K562 (cell line): ENCODE results near the gene SLC35A4. TPM values are rescaled to one million over a fixed set of nuclear protein-coding genes. Genes with fewer than 3 reads are reported as not detected.

ENCODE experiments used
- ATAC-seq: fragments of 200-7000 bp; cut with Tn5 transposase; 3 replicates; pipeline ENCODE4 v1.9.1; 2020; ENCODE audit warnings: moderate library complexity
- BruUV-seq: library from RNA; stranded (reverse); fragments of 400-500 nt; replicated peaks from 2 replicates; lab custom pipeline; 2021; lab: Mats Ljungman, UMichigan
- CTCF ChIA-PET: fragments of 300-600 bp; formaldehyde crosslinking; extraction: SDS; loops from one replicate; lab custom pipeline; 2021; ENCODE audit warnings: low intra/inter-chr PET ratio; lab: Yijun Ruan, JAX
- POLR2A ChIA-PET: fragments of 300-600, 350-650 bp; sonication (Branson Sonifier 250); formaldehyde crosslinking; extraction: SDS; loops from one replicate; lab custom pipeline; 2021; ENCODE audit warnings: antibody characterized with exemption, inconsistent platforms; lab: Yijun Ruan, JAX
- DNase-seq, 4 experiments: peaks; one replicate each; pipeline versions ENCODE4 v3.0.0 to v3.0.0-alpha.2; 2011 to 2018; ENCODE audit warnings: low spot score in 3 of 4, mixed read lengths in 3 of 4; ENCODE audit errors: extremely low read depth in 1 of 4
- FAIRE-seq: peaks from 2 replicates; lab custom pipeline; 2011; peaks lifted over from hg19 to GRCh38; lab: Jason Lieb, UNC
- H2AFZ ChIP-seq: 2 replicates; pipeline ENCODE4 v1.6.0; 2011; ENCODE audit warnings: low read depth, low read length, control low read depth, inconsistent platforms
- H3K27ac ChIP-seq: fragments of 200-600 bp; 3 replicates; pipeline ENCODE4 v1.8.0; 2011; ENCODE audit warnings: low read depth, mild to moderate bottlenecking, control low read depth, inconsistent platforms, low read length, moderate library complexity, mixed read lengths; ENCODE audit errors: extremely low read depth
- H3K27me3 ChIP-seq, 2 experiments: fragments of 300-600 bp in 1 of 2; 2 replicates in 1 of 2; 3 replicates in 1 of 2; pipeline versions ENCODE4 v1.6.0 to v1.8.0; 2011; ENCODE audit warnings: inconsistent platforms in 2 of 2, low read length in 2 of 2, mild to moderate bottlenecking in 1 of 2, mixed read lengths in 1 of 2, moderate library complexity in 1 of 2; ENCODE audit not compliant: control insufficient read depth in 2 of 2, insufficient read depth in 2 of 2
- H3K36me3 ChIP-seq: fragments of 300-600 bp; 3 replicates; pipeline ENCODE4 v1.8.0; 2011; ENCODE audit warnings: mild to moderate bottlenecking, low read length, inconsistent platforms; ENCODE audit not compliant: control insufficient read depth, insufficient read depth
- H3K4me1 ChIP-seq, 2 experiments: fragments of 200-600 bp in 1 of 2; replicated peaks in 1 of 2; 2 replicates in 1 of 2; 3 replicates in 1 of 2; pipeline versions ENCODE4 v1.5.1 to v1.8.0; 2011; ENCODE audit warnings: inconsistent platforms in 2 of 2, low read length in 2 of 2, mild to moderate bottlenecking in 1 of 2, mixed read lengths in 1 of 2, moderate library complexity in 1 of 2; ENCODE audit not compliant: control insufficient read depth in 2 of 2, insufficient read depth in 2 of 2
- H3K4me2 ChIP-seq: 2 replicates; pipeline ENCODE4 v1.6.1; 2011; ENCODE audit warnings: low read length, control low read depth, inconsistent platforms, mixed read lengths; ENCODE audit not compliant: insufficient read depth
- H3K4me3 ChIP-seq: fragments of 200-600 bp; sonication (generic), shearing (Covaris generic); 2 replicates; pipeline ENCODE4 v1.5.1; 2016; ENCODE audit warnings: control low read depth, inconsistent platforms
- H3K79me2 ChIP-seq: fragments of 200-600 bp; 3 replicates; pipeline ENCODE4 v1.8.0; 2011; ENCODE audit warnings: low read length, inconsistent platforms; ENCODE audit not compliant: control insufficient read depth, insufficient read depth
- H3K9ac ChIP-seq, 2 experiments: 2 replicates each; pipeline versions ENCODE4 v1.6.0 to v1.6.1; 2011; ENCODE audit warnings: low read depth in 2 of 2, low read length in 2 of 2, control low read depth in 1 of 2, inconsistent platforms in 1 of 2, mild to moderate bottlenecking in 1 of 2, mixed read lengths in 1 of 2; ENCODE audit not compliant: insufficient read depth in 1 of 2
- H3K9me1 ChIP-seq: one replicate; pipeline ENCODE4 v1.6.0; 2011; ENCODE audit warnings: inconsistent platforms, mild to moderate bottlenecking, low read length, moderate library complexity; ENCODE audit not compliant: control insufficient read depth, insufficient read depth
- H3K9me3 ChIP-seq: replicated peaks from 2 replicates; pipeline ENCODE4 v1.5.1; 2011; ENCODE audit warnings: low read depth, low read length, inconsistent platforms; ENCODE audit not compliant: control insufficient read depth, insufficient read depth
- H4K20me1 ChIP-seq: replicated peaks from 2 replicates; pipeline ENCODE4 v1.6.1; 2011; ENCODE audit warnings: low read length, inconsistent platforms, mixed read lengths; ENCODE audit not compliant: control insufficient read depth, insufficient read depth
- ATF7 ChIP-seq: fragments of 450-650 bp; IDR thresholded peaks from 2 replicates; pipeline ENCODE4 v1.7.1; 2014; ENCODE audit warnings: mild to moderate bottlenecking, moderate library complexity
- BRCA1 ChIP-seq, 2 experiments: fragments of 450-650 bp in 1 of 2; sonication (generic) in 1 of 2; formaldehyde crosslinking in 1 of 2; IDR thresholded peaks; 2 replicates each; pipeline versions ENCODE4 v1.5.0 to v1.6.1; 2017 to 2020; ENCODE audit warnings: mild to moderate bottlenecking in 1 of 2, missing genetic modification reagents in 1 of 2
- ESRRB ChIP-seq: fragments of 250-450 bp; sonication (Bioruptor Pico); IDR thresholded peaks from 2 replicates; pipeline ENCODE4 v1.5.0; 2020; ENCODE audit warnings: mild to moderate bottlenecking, moderate library complexity, borderline replicate concordance
- MYNN ChIP-seq, 2 experiments: sonication (generic); formaldehyde crosslinking in 1 of 2; IDR thresholded peaks; 2 replicates each; pipeline versions ENCODE4 v1.5.0 to v1.6.1; 2016 to 2020; ENCODE audit warnings: antibody characterized with exemption in 1 of 2, missing genetic modification reagents in 1 of 2
- POLR2A ChIP-seq: fragments of 450-650 bp; conservative IDR thresholded peaks from 2 replicates; pipeline ENCODE4 v1.6.1; 2016
- RBFOX2 ChIP-seq: fragments of 200-400 bp; formaldehyde crosslinking; IDR thresholded peaks from 2 replicates; pipeline ENCODE4 v1.6.1; 2017; ENCODE audit warnings: low read depth, mild to moderate bottlenecking, low read length, moderate library complexity
- WGBS: fragments of 100-300 bp; shearing (Covaris generic); methylation state at CpG from one replicate; pipeline ENCODE4 v1.1.6; 2016; ENCODE audit warnings: low coverage, mixed read lengths; ENCODE audit not compliant: insufficient coverage; ENCODE audit errors: missing lambda C conversion rate; 5-methylcytosine and 5-hydroxymethylcytosine counted together
- in situ Hi-C: fragments of 300-500 bp; cut with MboI; formaldehyde crosslinking; loops from 4 replicates; pipeline ENCODE4 v1.15.0; 2018; ENCODE audit warnings: inconsistent platforms, mixed read lengths
- intact Hi-C: fragments of 100-400 bp; cut with micrococcal nuclease; formaldehyde crosslinking; loops from 2 replicates; pipeline ENCODE4 v1.14.2; 2022
- polyA plus RNA-seq, 8 experiments: library from polyadenylated mRNA; depleted of rRNA in 4 of 8; stranded (reverse) in 5 of 8; unstranded in 3 of 8; fragments of >200 nt; fragmentation: Nextera tagmentation in 2 of 8; fragmentation: Illumina TruSeq in 1 of 8; extraction: Ambion mirVana in 2 of 8; extraction: Trizol in 1 of 8; gene quantifications; 2 replicates each; pipeline versions ENCODE4 v1.2.1 to v1.2.3, GENCODE V29; 2011 to 2014; ENCODE audit warnings: inconsistent platforms in 1 of 8, missing spikeins in 1 of 8
- total RNA-seq, 7 experiments: library from RNA; depleted of rRNA in 6 of 7; stranded (reverse); fragments of >200 nt in 6 of 7; fragmentation: Illumina TruSeq in 2 of 7; extraction: Trizol in 2 of 7; gene quantifications; 2 replicates each; pipeline versions ENCODE4 v1.2.1 to v1.2.3, GENCODE V29; 2011 to 2021; ENCODE audit warnings: low replicate concordance in 1 of 7
- TF ChIP-seq, protein P1 (sequence below): fragments of 250-450 bp; sonication (Bioruptor Pico); IDR thresholded peaks from 2 replicates; pipeline ENCODE4 v1.5.0; 2021; ENCODE audit warnings: mild to moderate bottlenecking, moderate library complexity

SLC35A4 gene
- total and polyA plus RNA-seq, 9 of the 15 experiments (the other 6 are each of a cell fraction or from before 2014, with no cell fraction given), result 21.8 to 171 (median 42.5) TPM

DNA sequence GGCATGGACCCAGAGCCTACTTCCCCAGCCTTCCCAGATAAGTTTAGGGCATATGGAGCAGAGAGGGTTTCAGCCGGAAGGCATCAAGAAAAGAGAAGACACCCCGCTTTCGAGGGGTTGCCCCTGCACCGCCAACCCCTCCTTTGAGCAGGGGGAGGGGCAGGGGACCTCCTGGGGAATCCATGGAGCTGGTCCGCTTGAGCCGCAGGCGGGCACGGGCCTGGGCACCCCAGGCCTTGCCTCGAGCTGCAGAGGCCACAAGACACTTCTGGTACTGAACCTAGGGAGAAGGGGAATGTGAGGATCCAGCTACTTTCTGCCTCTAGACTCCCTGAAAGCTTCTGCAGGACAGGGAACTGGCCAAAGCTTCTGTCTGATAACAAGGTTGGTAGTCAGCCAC is 6.1 kb upstream of the SLC35A4 start:
- Histone ChIP-seq H3K27me3 (no peaks in the 10 kb centered on the region), H3K4me3 (no peak overlapping the region), H4K20me1 (0 out of 2 replicates have a peak, but pooled peaks cover 5% of the 10 kb centered on the region), H3K9me1 (no peaks in the 10 kb centered on the region), H3K79me2 (peaks cover 43% of the 10 kb centered on the region), H3K9ac (peak overlapping the region in 1 of 2 experiments; percentile 61; a peak in 2 of 4 replicates)
- intact Hi-C loops, result loop anchor here (5.0 to 10.0 kb wide), 4 partner anchors 156 to 384 kb away; partner anchors contain the start of genes ANKHD1 and CYSTM1
- ATAC-seq, result no peak
- FAIRE-seq, result no peak
- TF ChIP-seq ATF7, result no peak
- TF ChIP-seq POLR2A, result no peak
- TF ChIP-seq MYNN (IDR thresholded peaks at IDR 0.05), result no peak
- no peak for TF ChIP-seq MYNN (CRISPR knock-in tag; IDR thresholded peaks at IDR 0.05)
- no peak for TF ChIP-seq BRCA1 (IDR thresholded peaks at IDR 0.05)
- no peak for TF ChIP-seq BRCA1 (CRISPR knock-in tag; IDR thresholded peaks at IDR 0.05)
- TF ChIP-seq, protein P1, sequence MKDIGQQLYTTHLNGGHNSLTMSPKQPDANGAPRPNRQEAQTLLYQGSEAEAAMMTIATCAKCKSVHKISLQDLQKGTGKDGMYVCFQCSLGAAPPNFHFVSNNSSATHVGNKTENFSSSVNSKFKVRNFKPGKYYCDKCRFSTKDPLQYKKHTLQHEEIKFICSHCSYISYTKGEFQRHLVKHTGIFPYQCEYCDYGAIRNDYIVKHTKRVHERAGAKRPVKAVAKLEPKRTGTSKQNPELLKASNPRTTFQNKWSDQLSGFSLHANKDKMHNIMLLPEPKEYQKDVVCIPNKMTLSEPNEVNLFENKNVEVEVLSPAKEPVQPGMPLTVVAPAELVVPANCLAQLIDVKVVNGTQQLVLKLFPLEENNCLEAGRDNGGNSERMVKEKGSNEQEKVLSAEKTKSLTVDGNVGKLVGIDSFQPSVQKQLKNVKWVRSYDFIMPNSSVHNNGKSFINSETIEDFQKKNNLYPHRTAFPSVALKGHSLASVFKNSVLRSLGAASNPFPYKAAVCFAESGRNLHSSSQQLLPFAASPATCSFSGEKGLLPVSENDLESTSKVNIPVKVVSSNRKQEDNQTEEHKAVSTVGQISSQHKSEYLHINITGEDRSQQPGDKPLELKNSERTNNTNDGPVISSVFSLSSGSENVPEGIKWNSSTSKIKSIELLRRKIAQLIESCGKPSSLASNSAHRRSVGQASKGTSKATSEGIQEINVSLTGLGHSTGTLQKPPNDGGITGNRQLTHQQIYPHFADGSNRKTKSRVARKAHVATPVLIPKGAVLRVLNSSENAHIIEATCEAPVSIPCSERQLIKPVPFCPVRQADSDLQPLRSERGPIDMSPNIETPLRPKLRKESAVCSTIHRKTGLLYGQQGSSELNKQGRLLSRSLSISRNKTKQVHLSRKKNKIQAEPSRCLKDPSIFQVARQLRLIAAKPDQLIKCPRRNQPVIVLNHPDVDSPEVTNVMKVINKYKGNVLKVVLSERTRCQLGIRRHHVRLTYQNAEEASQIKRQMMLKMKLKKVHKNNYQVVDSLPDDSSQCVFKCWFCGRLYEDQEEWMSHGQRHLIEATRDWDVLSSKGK (CRISPR knock-in tag), result no peak
- no peak for TF ChIP-seq ESRRB (CRISPR knock-in tag)
- TF ChIP-seq RBFOX2, result no peak
- TF ChIP-seq, all 486 proteins: peak for 0
- Histone ChIP-seq H2AFZ (no peak overlapping the region), H3K4me1 (peaks cover 27 to 31% of the 10 kb centered on the region in 2 experiments), H3K4me2 (no peak overlapping the region), H3K27ac (no peak overlapping the region), H3K36me3 (peaks cover 24% of the 10 kb centered on the region; the same call in 2 of the 3 replicates), H3K9me3 (no peaks in the 10 kb centered on the region)
- no TSS peak for BruUV-seq
- in situ Hi-C loops, result no loop called here
- POLR2A ChIA-PET, result interaction anchor here (1.6 to 4.2 kb wide), 2 partner anchors 10 kb away, joined by 10 to 56 read pairs; partner anchors contain the start of gene EIF4EBP3
- CTCF ChIA-PET, result no interaction called here
- 77% methylated on average over 5 of the region's 9 CpGs for WGBS
- DNase-seq, result no peak
